GM19239 (cell line): ENCODE data around the gene ATG4B.
"Not testable (repeated sequence)": the region's sequence is repeated elsewhere in the genome, so short reads cannot be mapped to it uniquely, and the experiment has no call there.

Source experiments
- DNase-seq: peaks from one replicate; pipeline ENCODE4 v3.0.0; 2011; ENCODE audit warnings: low spot score; ENCODE audit not compliant: insufficient read length
- FAIRE-seq: peaks from 2 replicates; lab custom pipeline; 2011; peaks lifted over from hg19 to GRCh38; lab: Jason Lieb, UNC

ATG4B gene

GRCh38 chr2:241637018-241637794, at the start of gene ATG4B, which contains the start of gene THAP4:
ATG4B (plus strand) TSS chr2:241637693; CDS start chr2:241637715, 22 bp downstream.
THAP4 (minus strand) TSS chr2:241637158; CDS start chr2:241637017, 141 bp downstream.
- peak; percentile 78 for FAIRE-seq
- DNase-seq: peak; percentile 99

GRCh38 chr2:241589863-241590262, 47.6 kb upstream of the ATG4B start:
- DNase-seq, FAIRE-seq: not testable (repeated sequence)

GRCh38 chr2:241590496-241591455, 46.7 kb upstream of the ATG4B start:
- FAIRE-seq, DNase-seq: not testable (repeated sequence)

- no peak for FAIRE-seq
- no peak for DNase-seq
These were observed 45.2 kb upstream of the ATG4B start for GRCh38 chr2:241592126-241592845.

- FAIRE-seq: no peak
These were observed 44.2 kb upstream of the ATG4B start for GRCh38 chr2:241593271-241593670.

GRCh38 chr2:241595600-241596140, 41.8 kb upstream of the ATG4B start:
- FAIRE-seq (no peak), DNase-seq (no peak)

More at GRCh38 chr2:241593271-241593670, 44.2 kb upstream of the ATG4B start:
- no peak for DNase-seq

GRCh38 chr2:241597561-241597960, 39.9 kb upstream of the ATG4B start:
- FAIRE-seq: no peak

GRCh38 chr2:241598061-241598460, 39.4 kb upstream of the ATG4B start:
- FAIRE-seq (no peak), DNase-seq (no peak)

More at GRCh38 chr2:241597561-241597960, 39.9 kb upstream of the ATG4B start:
- no peak for DNase-seq

GRCh38 chr2:241598487-241598886, 39.0 kb upstream of the ATG4B start:
- DNase-seq: no peak
- FAIRE-seq: no peak

GRCh38 chr2:241599615-241600014, 37.9 kb upstream of the ATG4B start:
- no peak for DNase-seq
- FAIRE-seq: peak; percentile 21

- no peak for FAIRE-seq
- DNase-seq: no peak
These were observed 35.7 kb upstream of the ATG4B start for GRCh38 chr2:241601841-241602240.

GRCh38 chr2:241602720-241603119, 34.8 kb upstream of the ATG4B start:
- DNase-seq (no peak), FAIRE-seq (no peak)

- FAIRE-seq (no peak), DNase-seq (no peak)
These were observed 33.8 kb upstream of the ATG4B start for GRCh38 chr2:241603686-241604085.

GRCh38 chr2:241606186-241606585, 31.3 kb upstream of the ATG4B start:
- DNase-seq: no peak
- FAIRE-seq: no peak

GRCh38 chr2:241607162-241607885, 30.2 kb upstream of the ATG4B start:
- DNase-seq (no peak), FAIRE-seq (no peak)

- DNase-seq (no peak), FAIRE-seq (no peak)
These were observed 28.6 kb upstream of the ATG4B start for GRCh38 chr2:241608881-241609280.

GRCh38 chr2:241609859-241610793, 27.4 kb upstream of the ATG4B start:
- FAIRE-seq (peak; percentile 87), DNase-seq (peak; percentile 95)

- DNase-seq (no peak), FAIRE-seq (no peak)
These were observed 26.4 kb upstream of the ATG4B start for GRCh38 chr2:241611062-241611461.
